GM12874 (cell line): Measurements from ENCODE around the gene MSGN1.

Source experiments
- TF ChIP-seq, protein P1 (sequence below): IDR thresholded peaks from 2 replicates; pipeline ENCODE4 v1.5.1; 2011; ENCODE audit warnings: low read depth, mild to moderate bottlenecking, control low read depth, low read length, moderate library complexity; ENCODE audit not compliant: insufficient read depth

MSGN1 gene

GRCh38 chr2:17805717-17806363, 10.4 kb upstream of the MSGN1 start:
- TF ChIP-seq, protein P1, sequence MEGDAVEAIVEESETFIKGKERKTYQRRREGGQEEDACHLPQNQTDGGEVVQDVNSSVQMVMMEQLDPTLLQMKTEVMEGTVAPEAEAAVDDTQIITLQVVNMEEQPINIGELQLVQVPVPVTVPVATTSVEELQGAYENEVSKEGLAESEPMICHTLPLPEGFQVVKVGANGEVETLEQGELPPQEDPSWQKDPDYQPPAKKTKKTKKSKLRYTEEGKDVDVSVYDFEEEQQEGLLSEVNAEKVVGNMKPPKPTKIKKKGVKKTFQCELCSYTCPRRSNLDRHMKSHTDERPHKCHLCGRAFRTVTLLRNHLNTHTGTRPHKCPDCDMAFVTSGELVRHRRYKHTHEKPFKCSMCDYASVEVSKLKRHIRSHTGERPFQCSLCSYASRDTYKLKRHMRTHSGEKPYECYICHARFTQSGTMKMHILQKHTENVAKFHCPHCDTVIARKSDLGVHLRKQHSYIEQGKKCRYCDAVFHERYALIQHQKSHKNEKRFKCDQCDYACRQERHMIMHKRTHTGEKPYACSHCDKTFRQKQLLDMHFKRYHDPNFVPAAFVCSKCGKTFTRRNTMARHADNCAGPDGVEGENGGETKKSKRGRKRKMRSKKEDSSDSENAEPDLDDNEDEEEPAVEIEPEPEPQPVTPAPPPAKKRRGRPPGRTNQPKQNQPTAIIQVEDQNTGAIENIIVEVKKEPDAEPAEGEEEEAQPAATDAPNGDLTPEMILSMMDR, result no peak

DNA sequence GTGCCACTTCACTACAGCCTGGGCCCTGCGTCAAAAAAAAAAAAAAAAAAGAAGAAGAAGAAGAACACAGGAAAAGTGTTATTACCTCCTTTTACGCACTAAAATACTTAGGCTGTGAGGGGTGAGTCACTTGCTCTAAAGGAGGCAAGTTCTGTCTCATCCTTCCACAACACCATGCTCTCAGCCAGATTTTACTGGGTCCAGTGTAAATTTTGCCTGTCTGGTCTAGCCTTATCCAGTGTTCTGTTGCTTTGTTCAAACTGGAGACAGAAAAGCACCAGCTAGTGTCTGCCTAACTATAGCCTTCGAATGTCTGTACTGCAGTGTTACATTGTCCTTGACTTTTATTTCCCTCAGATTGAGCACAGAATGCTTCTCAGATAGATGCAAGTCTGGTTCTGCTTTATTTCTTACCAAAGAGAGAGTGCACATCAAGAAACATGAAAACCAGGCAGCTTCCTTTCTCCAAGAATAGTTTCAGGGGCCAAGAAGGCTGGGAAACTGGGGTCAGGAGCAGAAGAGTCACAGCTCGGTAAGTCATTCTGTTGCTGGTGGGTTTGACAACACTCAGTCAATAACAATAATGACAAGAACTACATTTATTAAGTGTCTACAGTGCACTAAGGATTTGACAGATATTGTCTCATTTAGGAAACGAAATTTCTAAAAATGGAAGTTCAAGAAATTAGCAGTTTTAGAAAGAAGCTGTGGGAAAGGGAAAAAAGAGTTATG, 3.1 kb upstream of the MSGN1 start:
- TF ChIP-seq, protein P1, result no peak

GRCh38 chr2:17813742-17814473, 2.4 kb upstream of the MSGN1 start:
- TF ChIP-seq, protein P1, result no peak

DNA sequence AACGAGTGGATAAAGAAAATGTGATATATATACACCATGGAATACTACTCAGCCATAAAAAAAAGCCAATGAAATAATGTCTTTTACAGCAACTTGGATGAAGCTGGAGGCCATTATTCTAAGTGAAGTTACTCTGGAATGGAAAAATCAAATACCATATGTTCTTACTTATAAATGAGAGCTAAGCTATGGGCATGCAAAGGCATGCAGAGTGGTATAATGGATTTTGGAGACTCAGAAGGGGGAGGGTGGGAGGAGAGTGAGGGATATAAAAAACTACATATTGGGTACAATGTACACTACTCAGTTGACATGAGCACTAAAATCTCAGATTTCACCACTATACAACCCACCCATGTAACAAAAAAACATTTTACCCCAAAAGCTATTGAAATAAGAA, 1.7 kb upstream of the MSGN1 start:
- TF ChIP-seq, protein P1, result no peak

GRCh38 chr2:17815468-17816184, 634 bp upstream of the MSGN1 start:
- TF ChIP-seq, protein P1, result no peak

DNA sequence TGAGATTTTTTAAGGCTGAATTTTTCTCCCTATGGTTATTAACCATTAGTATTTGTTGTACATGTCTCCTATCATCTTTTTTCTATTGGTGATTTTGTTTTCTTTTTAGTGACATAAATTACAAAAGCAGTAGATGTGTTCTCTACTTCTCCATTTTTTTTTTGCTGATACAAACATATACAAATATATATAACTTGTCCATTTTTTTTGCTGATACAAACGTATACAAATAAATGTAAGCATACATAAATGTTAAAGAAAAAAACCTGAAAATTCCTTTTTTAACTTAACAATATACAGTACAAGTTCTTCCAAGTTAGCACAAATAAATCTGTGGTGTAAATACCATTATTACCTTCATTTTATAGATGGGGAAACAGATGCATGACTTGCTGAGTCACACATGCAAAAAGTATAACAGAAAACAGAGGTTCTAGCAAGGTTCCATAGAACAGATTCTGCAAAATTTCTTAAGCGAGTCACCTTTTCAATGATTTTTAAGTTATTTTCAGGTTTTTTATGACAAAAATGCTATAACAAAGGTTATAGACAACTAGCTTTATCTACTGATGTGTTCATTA, 2.1 kb downstream of the MSGN1 start:
- TF ChIP-seq, protein P1, result no peak

DNA sequence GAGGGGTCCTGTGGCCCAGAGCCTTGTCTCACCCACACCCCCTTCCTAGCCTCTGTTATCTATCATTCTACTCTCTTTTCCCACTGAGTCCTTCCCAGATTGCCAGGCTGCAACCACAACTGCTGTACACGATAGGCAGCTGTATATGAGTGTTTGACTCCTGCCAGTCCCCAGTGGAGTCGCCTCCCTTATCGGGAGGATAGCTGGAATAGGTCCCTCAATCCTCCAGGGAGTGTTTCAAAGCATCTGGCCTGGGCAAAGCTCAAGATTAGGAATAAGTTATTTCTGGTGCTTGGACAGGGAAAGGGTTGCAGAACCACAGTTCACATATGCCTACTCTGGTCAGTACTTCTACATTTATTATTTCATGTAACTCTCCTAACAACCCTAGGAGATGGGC, 4.8 kb downstream of the MSGN1 start:
- TF ChIP-seq, protein P1, result no peak
